ENCODE measurements around the gene TRPV2. TPM values are rescaled to one million over a fixed set of nuclear protein-coding genes. Genes with fewer than 3 reads are reported as not detected.

The TRPV2 gene
- total RNA-seq, 1 experiment from 2014 or later = 1.0 TPM

- Histone ChIP-seq H3K23ac (ENCODE audit: insufficient read length, low read depth, low read length) (no peak overlapping the region), H3K79me2 (ENCODE audit: insufficient read depth, low read length) (no peaks in the 10 kb centered on the region), H4K5ac (ENCODE audit: insufficient read length, low read depth, low read length) (no peak overlapping the region), H3K23me2 (ENCODE audit: insufficient read length, low read depth, low read length, poor library complexity, severe bottlenecking) (no peaks in the 10 kb centered on the region), H3K79me1 (ENCODE audit: insufficient read depth, low read depth, low read length, poor library complexity, severe bottlenecking) (no peaks in the 10 kb centered on the region), H4K8ac (replicated peaks; ENCODE audit: insufficient read length, low read depth, low read length) (no peak overlapping the region), H2BK5ac (ENCODE audit: insufficient read length, low read length) (no peak overlapping the region), H4K91ac (ENCODE audit: insufficient read length, low read depth, low read length) (no peak overlapping the region), H3K18ac (ENCODE audit: insufficient read length, low read depth, low read length) (no peak overlapping the region), H2AK5ac (ENCODE audit: insufficient read length, low read length) (no peak overlapping the region), H3T11ph (ENCODE audit: low read length) (no peak overlapping the region), H4K20me1 (ENCODE audit: control insufficient read depth, insufficient read depth, insufficient read length) (no peaks in the 10 kb centered on the region), H3K4me1 (ENCODE audit: insufficient read depth, low read length) (no peaks in the 10 kb centered on the region; the same call in 1 of the 2 replicates), H3K27ac (ENCODE audit: insufficient read length, low read depth, low read length) (no peak overlapping the region), H2BK12ac (ENCODE audit: insufficient read length, low read depth, low read length) (no peak overlapping the region), H3K27me3 (ENCODE audit: insufficient read depth, low read length) (no peaks in the 10 kb centered on the region), H3K14ac (ENCODE audit: insufficient read depth, low read length) (no peak overlapping the region), H2AFZ (ENCODE audit: low read length) (no peak overlapping the region), H3K9me3 (ENCODE audit: control insufficient read depth, low read depth, low read length) (no peaks in the 10 kb centered on the region), H3K9ac (ENCODE audit: extremely low read depth, insufficient read length, low read length) (no peak overlapping the region), H3K4me2 (ENCODE audit: insufficient read depth, insufficient read length, low read length) (no peak overlapping the region), H3K4ac (ENCODE audit: low read depth, low read length) (no peak overlapping the region), H2BK120ac (ENCODE audit: low read depth, low read length, poor library complexity, severe bottlenecking) (no peak overlapping the region), H2BK15ac (ENCODE audit: low read depth, low read length) (no peak overlapping the region), H3K56ac (ENCODE audit: insufficient read length, low read depth, low read length) (no peak overlapping the region), H2BK20ac (ENCODE audit: low read depth, low read length, poor library complexity, severe bottlenecking) (no peak overlapping the region)
- no peak for DNase-seq
- no peak overlapping the region; a peak in 1 of 7 replicates for H3K27ac Mint-ChIP-seq
- no peaks in the 10 kb centered on the region for H3K36me3 Mint-ChIP-seq (ENCODE audit: insufficient read depth in 1 of 3, low read depth in 3 of 3)
- no peak for TF ChIP-seq CTCF (conservative IDR thresholded peaks at IDR 0.05)
- H3K27me3 Mint-ChIP-seq (ENCODE audit: low read depth) = peaks cover 2% of the 10 kb centered on the region
- peaks cover 4 to 5% of the 10 kb centered on the region in 2 experiments for H3K4me1 Mint-ChIP-seq
- H3K4me3 Mint-ChIP-seq = no peak overlapping the region
- no peaks in the 10 kb centered on the region; a peak in 1 of 5 replicates for H3K9me3 Mint-ChIP-seq
- WGBS (ENCODE audit: extremely low coverage, insufficient read length, low lambda C conversion rate) = no CpG with 5 or more reads among the region's 6 CpGs
These were observed 9.8 kb downstream of the TRPV2 start for GRCh38 chr17:16425202-16425601.
